Measurements from ENCODE around the gene COL21A1. TPM values are rescaled to one million over a fixed set of nuclear protein-coding genes. Genes with fewer than 3 reads are reported as not detected.

Gene COL21A1
- total RNA-seq, 1 donor, result 29.0 TPM

- no peak for TF ChIP-seq CTCF (IDR thresholded peaks at IDR 0.05; ENCODE audit: insufficient read depth, low read length)
- DNase-seq (ENCODE audit: low read depth), result no peak
Measured at GRCh38 chr6:56156643-56157042, 90.7 kb downstream of the COL21A1 start.

GRCh38 chr6:56155634-56156141 lies 91.7 kb downstream of the COL21A1 start:
- H3K4me3 ChIP-seq (ENCODE audit: low read depth, low read length), result no peak overlapping the region
- no peak for DNase-seq (ENCODE audit: low read depth)
- TF ChIP-seq CTCF (IDR thresholded peaks at IDR 0.05; ENCODE audit: insufficient read depth, low read length), result no peak

More at GRCh38 chr6:56156643-56157042, 90.7 kb downstream of the COL21A1 start:
- no peak overlapping the region for H3K4me3 ChIP-seq (ENCODE audit: low read depth, low read length)

GRCh38 chr6:56154076-56154475 lies 93.3 kb downstream of the COL21A1 start:
- DNase-seq (ENCODE audit: low read depth), result no peak
- H3K4me3 ChIP-seq (ENCODE audit: low read depth, low read length), result no peak overlapping the region
- no peak for TF ChIP-seq CTCF (IDR thresholded peaks at IDR 0.05; ENCODE audit: insufficient read depth, low read length)

- no peak overlapping the region for H3K4me3 ChIP-seq (ENCODE audit: low read depth, low read length)
- no peak for TF ChIP-seq CTCF (IDR thresholded peaks at IDR 0.05; ENCODE audit: insufficient read depth, low read length)
- DNase-seq (ENCODE audit: low read depth), result no peak
Measured at GRCh38 chr6:56152611-56153010, 94.8 kb downstream of the COL21A1 start.

- H3K4me3 ChIP-seq (ENCODE audit: low read depth, low read length), result no peak overlapping the region
- DNase-seq (ENCODE audit: low read depth), result no peak
- TF ChIP-seq CTCF (IDR thresholded peaks at IDR 0.05; ENCODE audit: insufficient read depth, low read length), result no peak
Measured at GRCh38 chr6:56151609-56152224, 95.7 kb downstream of the COL21A1 start.

GRCh38 chr6:56148488-56149186 lies 98.7 kb downstream of the COL21A1 start:
- no peak overlapping the region for H3K4me3 ChIP-seq (ENCODE audit: low read depth, low read length)
- DNase-seq (ENCODE audit: low read depth), result peak; percentile 63
- TF ChIP-seq CTCF (IDR thresholded peaks at IDR 0.05; ENCODE audit: insufficient read depth, low read length), result no peak
